Trophoblast cell (in vitro differentiated cells and primary cell): Measurements from ENCODE around the gene SPO11. TPM values are rescaled to one million over a fixed set of nuclear protein-coding genes. Genes with fewer than 3 reads are reported as not detected.

Source experiments
- DNase-seq, 2 donors: peaks; one replicate each; pipeline ENCODE4 v3.0.0-alpha.2; 2016
- H2AFZ ChIP-seq: 2 replicates; pipeline ENCODE4 v1.6.1; 2013; ENCODE audit warnings: low read length, moderate library complexity, mild to moderate bottlenecking; ENCODE audit not compliant: insufficient read depth, poor library complexity
- H2AK5ac ChIP-seq: 2 replicates; pipeline ENCODE4 v1.6.1; 2013; ENCODE audit warnings: mild to moderate bottlenecking, low read length
- H2BK120ac ChIP-seq: 2 replicates; pipeline ENCODE4 v1.6.1; 2013; ENCODE audit warnings: low read length, mild to moderate bottlenecking, moderate library complexity; ENCODE audit not compliant: insufficient read depth, poor library complexity
- H2BK12ac ChIP-seq: 2 replicates; pipeline ENCODE4 v1.6.1; 2013; ENCODE audit warnings: mild to moderate bottlenecking, low read length, moderate library complexity
- H2BK5ac ChIP-seq: 2 replicates; pipeline ENCODE4 v1.6.1; 2013; ENCODE audit warnings: low read length, low read depth, moderate library complexity, mild to moderate bottlenecking; ENCODE audit not compliant: poor library complexity
- H3K14ac ChIP-seq: 2 replicates; pipeline ENCODE4 v1.6.1; 2013; ENCODE audit warnings: mild to moderate bottlenecking, low read length
- H3K18ac ChIP-seq: 2 replicates; pipeline ENCODE4 v1.6.1; 2013; ENCODE audit warnings: mild to moderate bottlenecking, low read length
- H3K23ac ChIP-seq: 2 replicates; pipeline ENCODE4 v1.6.1; 2013; ENCODE audit warnings: low read length
- H3K27ac ChIP-seq: 2 replicates; pipeline ENCODE4 v1.5.1; 2013; ENCODE audit warnings: low read depth, mild to moderate bottlenecking, inconsistent platforms, low read length, moderate library complexity
- H3K27me3 ChIP-seq: 2 replicates; pipeline ENCODE4 v1.6.1; 2013; ENCODE audit warnings: inconsistent platforms, mild to moderate bottlenecking, low read length, moderate library complexity; ENCODE audit not compliant: insufficient read depth
- H3K36me3 ChIP-seq, 2 experiments: 1 replicate in 1 of 2; 2 replicates in 1 of 2; pipeline ENCODE4 v1.6.1; 2013; ENCODE audit warnings: low read length in 2 of 2, mild to moderate bottlenecking in 2 of 2, moderate library complexity in 1 of 2; ENCODE audit not compliant: insufficient read depth in 2 of 2, control insufficient read depth in 1 of 2
- H3K4ac ChIP-seq: 2 replicates; pipeline ENCODE4 v1.6.1; 2013; ENCODE audit warnings: low read depth, mild to moderate bottlenecking, low read length, moderate library complexity
- H3K4me1 ChIP-seq, 2 experiments: 1 replicate in 1 of 2; 2 replicates in 1 of 2; pipeline ENCODE4 v1.6.1; 2013; ENCODE audit warnings: low read length in 2 of 2, mild to moderate bottlenecking in 2 of 2, moderate library complexity in 1 of 2; ENCODE audit not compliant: insufficient read depth in 2 of 2, control insufficient read depth in 1 of 2
- H3K4me2 ChIP-seq: 2 replicates; pipeline ENCODE4 v1.6.1; 2013; ENCODE audit warnings: inconsistent platforms, mild to moderate bottlenecking, low read length, moderate library complexity
- H3K4me3 ChIP-seq: 2 replicates; pipeline ENCODE4 v1.5.1; 2013; ENCODE audit warnings: mild to moderate bottlenecking, low read depth, low read length, inconsistent platforms
- H3K79me1 ChIP-seq: one replicate; pipeline ENCODE4 v1.6.1; 2013; ENCODE audit warnings: low read length
- H3K79me2 ChIP-seq: 2 replicates; pipeline ENCODE4 v1.6.1; 2013; ENCODE audit warnings: low read length, mild to moderate bottlenecking; ENCODE audit not compliant: control insufficient read depth, insufficient read depth, poor library complexity
- H3K9ac ChIP-seq: 2 replicates; pipeline ENCODE4 v1.6.1; 2013; ENCODE audit warnings: mild to moderate bottlenecking, low read length
- H3K9me3 ChIP-seq: 2 replicates; pipeline ENCODE4 v1.6.1; 2013; ENCODE audit warnings: low read depth, mild to moderate bottlenecking, control low read depth, inconsistent platforms, low read length; ENCODE audit not compliant: insufficient read depth
- H4K12ac ChIP-seq: 2 replicates; pipeline ENCODE4 v1.6.1; 2013; ENCODE audit warnings: low read depth, mild to moderate bottlenecking, low read length, moderate library complexity
- H4K8ac ChIP-seq: 2 replicates; pipeline ENCODE4 v1.6.1; 2013; ENCODE audit warnings: low read depth, mild to moderate bottlenecking, low read length, moderate library complexity
- H4K91ac ChIP-seq: one replicate; pipeline ENCODE4 v1.6.1; 2013; ENCODE audit warnings: low read depth, mild to moderate bottlenecking, low read length, moderate library complexity
- WGBS: extraction: QIAGEN DNeasy Blood & Tissue Kit; methylation state at CpG from one replicate; pipeline ENCODE4 v1.1.7; 2013; ENCODE audit warnings: missing lambda C conversion rate; ENCODE audit not compliant: insufficient read length, insufficient coverage; ENCODE audit errors: extremely low coverage; 5-methylcytosine and 5-hydroxymethylcytosine counted together
- polyA plus RNA-seq: library from polyadenylated mRNA; stranded (reverse); fragments of 200-250 nt; gene quantifications from 2 replicates; pipeline ENCODE4 v1.2.3, GENCODE V29; 2013

SPO11 gene
- polyA plus RNA-seq, result not detected in 2 replicates

GRCh38 chr20:57329608-57330221 lies at the start of gene SPO11:
Gene SPO11, plus strand, starts transcription at chr20:57329803. Its CDS starts 65 bp downstream, at chr20:57329868.
- no peak within 1 kb of the TSS for H3K4me2 ChIP-seq
- H3K4ac ChIP-seq, result no peak within 1 kb of the TSS
- H2AFZ ChIP-seq, result no peak within 1 kb of the TSS
- H3K79me2 ChIP-seq, result no peaks in the 10 kb centered on the region
- H3K79me1 ChIP-seq, result no peaks in the 10 kb centered on the region
- no peaks in the 10 kb centered on the region for H3K9me3 ChIP-seq
- peak within 1 kb of the TSS; percentile 20 for H2BK12ac ChIP-seq
- no peak within 1 kb of the TSS for H2BK5ac ChIP-seq
- no CpG with 5 or more reads among the region's 40 CpGs for WGBS
- no peak within 1 kb of the TSS for H4K91ac ChIP-seq
- H4K8ac ChIP-seq, result no peak within 1 kb of the TSS
- peak; percentile 67 to 74 for DNase-seq
- H3K4me1 ChIP-seq, result peaks cover 9 to 10% of the 10 kb centered on the region in 2 experiments
- H4K12ac ChIP-seq, result no peak within 1 kb of the TSS
- no peak within 1 kb of the TSS for H2AK5ac ChIP-seq
- no peak within 1 kb of the TSS for H3K9ac ChIP-seq
- H3K4me3 ChIP-seq, result no peak within 1 kb of the TSS
- no peak within 1 kb of the TSS for H2BK120ac ChIP-seq
- H3K14ac ChIP-seq, result no peak within 1 kb of the TSS
- H3K36me3 ChIP-seq, result no peaks in the 10 kb centered on the region
- H3K27ac ChIP-seq, result no peak within 1 kb of the TSS
- H3K18ac ChIP-seq, result no peak within 1 kb of the TSS
- H3K27me3 ChIP-seq, result no peaks in the 10 kb centered on the region
- H3K23ac ChIP-seq, result no peak within 1 kb of the TSS

GRCh38 chr20:57280221-57280620 lies 49.4 kb upstream of the SPO11 start:
- H3K18ac ChIP-seq, result no peak overlapping the region
- H3K36me3 ChIP-seq, result no peaks in the 10 kb centered on the region
- no peak overlapping the region for H2AK5ac ChIP-seq
- H3K27me3 ChIP-seq, result no peaks in the 10 kb centered on the region
- H3K27ac ChIP-seq, result no peak overlapping the region
- no peak overlapping the region for H2AFZ ChIP-seq
- H3K14ac ChIP-seq, result no peak overlapping the region
- WGBS, result no CpG with 5 or more reads among the region's 10 CpGs
- no peak overlapping the region for H3K4me2 ChIP-seq
- H3K9ac ChIP-seq, result no peak overlapping the region
- H4K91ac ChIP-seq, result no peak overlapping the region
- no peaks in the 10 kb centered on the region for H3K79me2 ChIP-seq
- H2BK5ac ChIP-seq, result no peak overlapping the region
- H3K9me3 ChIP-seq, result no peaks in the 10 kb centered on the region
- H3K4ac ChIP-seq, result no peak overlapping the region
- H3K79me1 ChIP-seq, result no peaks in the 10 kb centered on the region
- H2BK120ac ChIP-seq, result no peak overlapping the region
- no peak overlapping the region for H3K23ac ChIP-seq
- peaks cover 4 to 10% of the 10 kb centered on the region in 2 experiments for H3K4me1 ChIP-seq
- H4K8ac ChIP-seq, result no peak overlapping the region
- H3K4me3 ChIP-seq, result no peak overlapping the region
- no peak for DNase-seq
- no peak overlapping the region for H2BK12ac ChIP-seq
- H4K12ac ChIP-seq, result no peak overlapping the region

- Histone ChIP-seq H3K9ac (no peak overlapping the region), H2BK12ac (no peak overlapping the region), H3K4me2 (no peak overlapping the region), H3K18ac (no peak overlapping the region), H3K9me3 (no peaks in the 10 kb centered on the region), H2BK5ac (no peak overlapping the region), H3K4me1 (peaks cover 4 to 8% of the 10 kb centered on the region in 2 experiments), H3K23ac (no peak overlapping the region), H3K27ac (no peak overlapping the region), H3K4ac (no peak overlapping the region), H3K14ac (no peak overlapping the region), H3K27me3 (no peaks in the 10 kb centered on the region), H2AK5ac (no peak overlapping the region), H4K8ac (no peak overlapping the region), H3K4me3 (no peak overlapping the region), H3K79me2 (no peaks in the 10 kb centered on the region), H3K36me3 (no peaks in the 10 kb centered on the region), H4K12ac (no peak overlapping the region), H3K79me1 (no peaks in the 10 kb centered on the region), H4K91ac (no peak overlapping the region), H2BK120ac (no peak overlapping the region), H2AFZ (no peak overlapping the region)
- no peak for DNase-seq
- no CpG with 5 or more reads among the region's 7 CpGs for WGBS
Measured at GRCh38 chr20:57281900-57282299, 47.7 kb upstream of the SPO11 start.

GRCh38 chr20:57282670-57283361 lies 46.8 kb upstream of the SPO11 start:
- WGBS, result no CpG with 5 or more reads among the region's 18 CpGs
- Histone ChIP-seq H3K14ac (no peak overlapping the region), H3K23ac (no peak overlapping the region), H3K79me2 (no peaks in the 10 kb centered on the region), H3K9me3 (no peaks in the 10 kb centered on the region), H3K27me3 (no peaks in the 10 kb centered on the region), H3K18ac (no peak overlapping the region), H3K4me2 (no peak overlapping the region), H3K4ac (no peak overlapping the region), H2BK5ac (no peak overlapping the region), H3K36me3 (no peaks in the 10 kb centered on the region), H3K79me1 (peaks cover under 1% of the 10 kb centered on the region), H2AK5ac (no peak overlapping the region), H4K12ac (no peak overlapping the region), H3K9ac (no peak overlapping the region), H4K8ac (no peak overlapping the region), H2BK120ac (no peak overlapping the region), H3K4me3 (no peak overlapping the region), H4K91ac (no peak overlapping the region), H3K4me1 (peaks cover 1 to 5% of the 10 kb centered on the region in 2 experiments), H2BK12ac (no peak overlapping the region), H2AFZ (no peak overlapping the region), H3K27ac (no peak overlapping the region)
- no peak for DNase-seq
